GM18526 (cell line): ENCODE data around the gene SF1.

ENCODE experiments used
- POLR2A ChIP-seq: IDR thresholded peaks from 3 replicates; pipeline ENCODE4 v1.6.1; 2011; ENCODE audit not compliant: insufficient read length; ENCODE audit errors: extremely low read depth

The SF1 gene

GRCh38 chr11:64736654-64737053, 41.7 kb downstream of the SF1 start:
- TF ChIP-seq POLR2A, result no peak

GRCh38 chr11:64735725-64736259, 42.5 kb downstream of the SF1 start:
- TF ChIP-seq POLR2A, result no peak

- no peak for TF ChIP-seq POLR2A
These were observed 43.3 kb downstream of the SF1 start for GRCh38 chr11:64734811-64735724.

GRCh38 chr11:64731601-64732000, 46.7 kb downstream of the SF1 start:
- TF ChIP-seq POLR2A, result no peak

- no peak for TF ChIP-seq POLR2A
These were observed 48.4 kb downstream of the SF1 start for GRCh38 chr11:64729851-64730382.

GRCh38 chr11:64728757-64729365, 49.5 kb downstream of the SF1 start:
- no peak for TF ChIP-seq POLR2A

GRCh38 chr11:64726867-64727530, 51.3 kb downstream of the SF1 start:
- no peak for TF ChIP-seq POLR2A

- no peak for TF ChIP-seq POLR2A
These were observed 52.1 kb downstream of the SF1 start for GRCh38 chr11:64726211-64726641.

GRCh38 chr11:64724863-64725532, 53.3 kb downstream of the SF1 start:
- no peak for TF ChIP-seq POLR2A

- no peak for TF ChIP-seq POLR2A
These were observed 54.2 kb downstream of the SF1 start for GRCh38 chr11:64723907-64724862.

GRCh38 chr11:64723117-64723906, 55.0 kb downstream of the SF1 start, which contains the start of gene NRXN2:
Gene NRXN2, minus strand, starts transcription at chr11:64723197. Its CDS starts 9,498 bp downstream, at chr11:64713699.
- no peak for TF ChIP-seq POLR2A

- TF ChIP-seq POLR2A, result no peak
These were observed 55.9 kb downstream of the SF1 start for GRCh38 chr11:64722141-64723065.
